Endothelial cell of umbilical vein (primary cell): ENCODE measurements around the gene ADARB2. TPM values are rescaled to one million over a fixed set of nuclear protein-coding genes. Genes with fewer than 3 reads are reported as not detected.

Experiments used
- BruUV-seq: library from RNA; stranded (reverse); fragments of 400-500 nt; replicated peaks from 2 replicates; lab custom pipeline; 2021; lab: Mats Ljungman, UMichigan
- CTCF ChIA-PET: fragments of 300-600, 350-600 bp; sonication (Branson Sonifier 250); formaldehyde crosslinking; loops from one replicate; lab custom pipeline; 2021; ENCODE audit warnings: antibody characterized with exemption, inconsistent platforms; lab: Charles Lee
- POLR2A ChIA-PET: fragments of 300-600, 350-600 bp; sonication (Branson Sonifier 250); formaldehyde crosslinking; loops from one replicate; lab custom pipeline; 2021; ENCODE audit warnings: antibody characterized with exemption, inconsistent platforms; lab: Charles Lee
- DNase-seq: peaks from one replicate; pipeline ENCODE4 v3.0.0-alpha.2; 2011; ENCODE audit warnings: low read depth, low spot score
- FAIRE-seq: peaks from 2 replicates; lab custom pipeline; 2011; peaks lifted over from hg19 to GRCh38; lab: Jason Lieb, UNC
- H2AFZ ChIP-seq: 2 replicates; pipeline ENCODE4 v1.6.0; 2012; ENCODE audit warnings: low read depth, low read length, control low read depth, inconsistent platforms
- H3K27ac ChIP-seq: 2 replicates; pipeline ENCODE4 v1.5.1; 2011; ENCODE audit warnings: low read depth, mild to moderate bottlenecking, control low read depth, low read length, moderate library complexity; ENCODE audit not compliant: insufficient read depth
- H3K27me3 ChIP-seq, 2 experiments: 2 replicates each; pipeline versions ENCODE4 v1.6.0 to v1.6.1; 2011; ENCODE audit warnings: low read length in 2 of 2, mixed read lengths in 1 of 2; ENCODE audit not compliant: control insufficient read depth in 2 of 2, insufficient read depth in 2 of 2
- H3K36me3 ChIP-seq, 2 experiments: 2 replicates in 1 of 2; 3 replicates in 1 of 2; pipeline ENCODE4 v1.5.1; 2011; ENCODE audit warnings: low read length in 2 of 2, mild to moderate bottlenecking in 1 of 2, moderate library complexity in 1 of 2; ENCODE audit not compliant: control insufficient read depth in 2 of 2, insufficient read depth in 2 of 2; ENCODE audit errors: extremely low read depth in 1 of 2
- H3K4me1 ChIP-seq: 3 replicates; pipeline ENCODE4 v1.5.1; 2011; ENCODE audit warnings: mild to moderate bottlenecking, low read length; ENCODE audit not compliant: control insufficient read depth, insufficient read depth; ENCODE audit errors: extremely low read depth
- H3K4me2 ChIP-seq: 2 replicates; pipeline ENCODE4 v1.6.1; 2011; ENCODE audit warnings: low read length, control low read depth, mixed read lengths; ENCODE audit not compliant: insufficient read depth
- H3K4me3 ChIP-seq, 3 experiments: fragments of 200-600 bp in 1 of 3; sonication (generic), shearing (Covaris generic) in 1 of 3; replicated peaks in 1 of 3; 2 replicates each; pipeline ENCODE4 v1.5.1; 2011 to 2016; ENCODE audit warnings: control low read depth in 3 of 3, low read length in 3 of 3, mild to moderate bottlenecking in 2 of 3, inconsistent platforms in 1 of 3, low read depth in 1 of 3, moderate library complexity in 1 of 3; ENCODE audit not compliant: insufficient read depth in 1 of 3
- H3K79me2 ChIP-seq: 2 replicates; pipeline ENCODE4 v1.6.0; 2012; ENCODE audit warnings: low read length, inconsistent platforms; ENCODE audit not compliant: control insufficient read depth, insufficient read depth
- H3K9ac ChIP-seq: replicated peaks from 2 replicates; pipeline ENCODE3; 2011; ENCODE audit warnings: low read length, control low read depth; ENCODE audit not compliant: insufficient read depth; ENCODE audit errors: extremely low read depth
- H3K9me1 ChIP-seq: replicated peaks from 3 replicates; pipeline ENCODE4 v1.6.0; 2011; ENCODE audit warnings: mild to moderate bottlenecking, low read length; ENCODE audit not compliant: control insufficient read depth, insufficient read depth; ENCODE audit errors: extremely low read depth
- H3K9me3 ChIP-seq: replicated peaks from 2 replicates; pipeline ENCODE4 v1.5.1; 2012; ENCODE audit warnings: low read length, inconsistent platforms; ENCODE audit not compliant: control insufficient read depth, insufficient read depth
- H4K20me1 ChIP-seq: replicated peaks from 2 replicates; pipeline ENCODE3; 2011; ENCODE audit warnings: mild to moderate bottlenecking, low read length; ENCODE audit not compliant: control insufficient read depth, insufficient read depth; ENCODE audit errors: extremely low read depth
- EZH2 ChIP-seq: IDR thresholded peaks from 2 replicates; pipeline ENCODE4 v1.6.1; 2012; ENCODE audit warnings: borderline replicate concordance, low read depth, mild to moderate bottlenecking, moderate library complexity, low read length, inconsistent platforms; ENCODE audit not compliant: severe bottlenecking
- FOS ChIP-seq: IDR thresholded peaks from 2 replicates; pipeline ENCODE4 v1.6.1; 2011; ENCODE audit warnings: mild to moderate bottlenecking, low read length, moderate library complexity, borderline replicate concordance; ENCODE audit not compliant: insufficient read depth
- GATA2 ChIP-seq: IDR thresholded peaks from 2 replicates; pipeline ENCODE4 v1.7.0; 2011; ENCODE audit warnings: low read depth, mild to moderate bottlenecking, moderate library complexity, mixed read lengths, low read length; ENCODE audit not compliant: insufficient read length, insufficient read depth
- JUN ChIP-seq: IDR thresholded peaks from 2 replicates; pipeline ENCODE4 v1.6.1; 2011; ENCODE audit warnings: borderline replicate concordance, low read depth; ENCODE audit not compliant: insufficient read length, insufficient read depth
- MYC ChIP-seq: IDR thresholded peaks from one replicate; pipeline ENCODE4 v1.6.1; 2011; ENCODE audit warnings: mild to moderate bottlenecking, low read depth, low read length
- POLR2A ChIP-seq: IDR thresholded peaks from 2 replicates; pipeline ENCODE4 v1.6.1; 2012; ENCODE audit warnings: low read depth, mild to moderate bottlenecking, control low read depth, low read length
- POLR2AphosphoS5 ChIP-seq: IDR thresholded peaks from 2 replicates; pipeline ENCODE4 v1.6.1; 2012; ENCODE audit warnings: low read depth, mild to moderate bottlenecking, control low read depth, low read length, moderate library complexity; ENCODE audit not compliant: insufficient read depth
- dilution Hi-C: fragments of 300-500 bp; cut with MboI; formaldehyde crosslinking; loops from one replicate; pipeline ENCODE4 v1.15.0; 2019; ENCODE audit warnings: low sequenced_read_pairs; ENCODE audit not compliant: extremely low pct_ligation_motif_present
- intact Hi-C: fragments of 100-400 bp; cut with micrococcal nuclease; formaldehyde crosslinking; loops from one replicate; pipeline ENCODE4 v1.10.0; 2022
- polyA plus RNA-seq, 4 experiments: library from polyadenylated mRNA; depleted of rRNA in 3 of 4; stranded (reverse) in 3 of 4; unstranded in 1 of 4; fragments of >200 nt; gene quantifications; 2 replicates each; pipeline versions ENCODE4 v1.2.1 to v1.2.3, GENCODE V29; 2011 to 2012; ENCODE audit warnings: missing spikeins in 1 of 4
- total RNA-seq: library from RNA; stranded (reverse); gene quantifications from 2 replicates; pipeline ENCODE4 v1.2.3, GENCODE V29; 2021
- TF ChIP-seq, protein P1 (sequence below): IDR thresholded peaks from 2 replicates; pipeline ENCODE4 v1.6.1; 2011; ENCODE audit not compliant: insufficient read depth, insufficient read length
- TF ChIP-seq, protein P2 (sequence below), 2 donors: IDR thresholded peaks; 1 replicate in 1 of 2; 2 replicates in 1 of 2; pipeline ENCODE4 v1.5.1; 2011; ENCODE audit warnings: low read length in 2 of 2, mild to moderate bottlenecking in 2 of 2, moderate library complexity in 2 of 2, control low read depth in 1 of 2, inconsistent platforms in 1 of 2, low read depth in 1 of 2; ENCODE audit not compliant: insufficient read depth in 1 of 2; ENCODE audit errors: extremely low read depth in 1 of 2

The ADARB2 gene
- total and polyA plus RNA-seq, 2 donors (not counting 3 experiments of a cell fraction or from before 2014, with no cell fraction given): not detected

DNA sequence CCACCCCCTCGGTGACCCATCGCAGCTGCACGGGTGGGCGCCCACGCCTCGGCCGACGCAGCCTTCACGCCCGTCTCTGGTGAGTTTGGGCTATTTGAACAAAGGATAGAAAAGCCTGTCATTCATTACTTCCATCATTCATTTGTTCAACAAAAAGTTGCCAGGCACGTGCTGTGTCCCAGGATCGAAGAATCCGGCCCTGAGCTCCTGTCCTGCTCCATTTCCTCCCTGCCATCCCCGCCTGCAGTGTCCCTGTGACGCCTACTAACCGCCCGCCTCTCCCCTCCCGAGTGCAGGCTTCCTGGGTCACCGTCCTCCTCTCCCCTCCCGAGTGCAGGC is 341.1 kb downstream of the ADARB2 start:
- no peaks in the 10 kb centered on the region for H3K27me3 ChIP-seq
- BruUV-seq: no TSS peak
- H3K79me2 ChIP-seq: no peaks in the 10 kb centered on the region
- no peaks in the 10 kb centered on the region for H3K4me1 ChIP-seq
- H3K27ac ChIP-seq: no peak overlapping the region
- FAIRE-seq: no peak
- H3K9me3 ChIP-seq: no peaks in the 10 kb centered on the region
- H3K9me1 ChIP-seq: no peaks in the 10 kb centered on the region
- H3K36me3 ChIP-seq: no peaks in the 10 kb centered on the region
- H4K20me1 ChIP-seq: no peaks in the 10 kb centered on the region
- intact Hi-C loops (no loop called here), dilution Hi-C loops (no loop called here)
- H3K9ac ChIP-seq: no peak overlapping the region
- no peak overlapping the region for H3K4me2 ChIP-seq
- TF ChIP-seq POLR2A (no peak), MYC (no peak), GATA2 (no peak)
- POLR2A ChIA-PET: no interaction called here
- H3K4me3 ChIP-seq: no peak overlapping the region
- DNase-seq: no peak
- CTCF ChIA-PET: no interaction called here
- no peak overlapping the region for H2AFZ ChIP-seq

DNA sequence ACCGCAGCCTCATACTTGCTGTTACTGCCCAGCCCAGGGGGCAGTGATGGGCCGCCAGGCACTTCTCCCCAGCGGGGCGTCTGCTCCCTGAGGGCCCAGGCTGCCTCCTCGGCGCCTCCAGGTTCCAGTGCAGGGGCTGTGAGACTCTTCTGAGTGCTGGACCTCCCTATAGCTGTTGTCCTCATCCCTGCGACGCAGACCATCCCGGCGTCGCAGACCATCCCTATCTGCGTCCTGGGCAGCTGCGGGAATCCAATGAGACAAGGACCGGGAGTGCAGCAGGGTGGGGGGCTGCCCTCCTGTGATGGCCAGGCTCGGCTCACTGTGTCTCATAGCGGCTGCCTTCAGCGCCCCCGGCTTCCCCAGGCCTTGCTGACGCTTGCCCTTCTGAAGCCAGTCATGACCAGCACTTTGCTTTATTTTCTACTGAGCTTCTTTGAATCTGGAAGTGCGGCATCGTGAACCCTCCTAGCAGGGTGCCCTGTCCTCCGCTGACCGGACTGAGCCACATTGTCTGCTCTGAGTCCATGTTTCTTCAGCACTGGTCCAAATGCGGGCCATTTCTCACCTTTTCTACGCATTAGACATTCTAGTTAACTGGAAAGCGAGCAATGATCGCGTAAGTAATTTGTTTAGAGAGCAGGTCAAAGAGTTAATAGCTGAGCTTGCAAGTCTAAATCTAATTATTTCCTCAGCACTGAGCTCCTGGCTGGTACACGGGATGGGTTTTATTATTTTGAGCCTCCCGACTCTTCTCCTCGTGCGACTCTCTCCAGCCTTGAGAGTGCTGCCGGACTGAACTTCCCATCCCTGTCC is 341.6 kb downstream of the ADARB2 start:
- ChIA-PET CTCF (no interaction called here), POLR2A (no interaction called here)
- Histone ChIP-seq H3K4me2 (no peak overlapping the region), H3K9me3 (no peaks in the 10 kb centered on the region), H3K79me2 (no peaks in the 10 kb centered on the region), H3K4me1 (no peaks in the 10 kb centered on the region), H3K9me1 (no peaks in the 10 kb centered on the region), H4K20me1 (no peaks in the 10 kb centered on the region), H3K9ac (no peak overlapping the region), H3K4me3 (no peak overlapping the region), H3K27ac (no peak overlapping the region), H2AFZ (no peak overlapping the region), H3K27me3 (no peaks in the 10 kb centered on the region), H3K36me3 (no peaks in the 10 kb centered on the region)
- dilution Hi-C loops (no loop called here), intact Hi-C loops (no loop called here)
- TF ChIP-seq POLR2A (no peak), EZH2 (no peak), FOS (no peak), JUN (no peak), GATA2 (no peak), POLR2AphosphoS5 (no peak), MYC (no peak)
- TF ChIP-seq, protein P1, sequence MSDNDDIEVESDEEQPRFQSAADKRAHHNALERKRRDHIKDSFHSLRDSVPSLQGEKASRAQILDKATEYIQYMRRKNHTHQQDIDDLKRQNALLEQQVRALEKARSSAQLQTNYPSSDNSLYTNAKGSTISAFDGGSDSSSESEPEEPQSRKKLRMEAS: no peak
- TF ChIP-seq, protein P2, sequence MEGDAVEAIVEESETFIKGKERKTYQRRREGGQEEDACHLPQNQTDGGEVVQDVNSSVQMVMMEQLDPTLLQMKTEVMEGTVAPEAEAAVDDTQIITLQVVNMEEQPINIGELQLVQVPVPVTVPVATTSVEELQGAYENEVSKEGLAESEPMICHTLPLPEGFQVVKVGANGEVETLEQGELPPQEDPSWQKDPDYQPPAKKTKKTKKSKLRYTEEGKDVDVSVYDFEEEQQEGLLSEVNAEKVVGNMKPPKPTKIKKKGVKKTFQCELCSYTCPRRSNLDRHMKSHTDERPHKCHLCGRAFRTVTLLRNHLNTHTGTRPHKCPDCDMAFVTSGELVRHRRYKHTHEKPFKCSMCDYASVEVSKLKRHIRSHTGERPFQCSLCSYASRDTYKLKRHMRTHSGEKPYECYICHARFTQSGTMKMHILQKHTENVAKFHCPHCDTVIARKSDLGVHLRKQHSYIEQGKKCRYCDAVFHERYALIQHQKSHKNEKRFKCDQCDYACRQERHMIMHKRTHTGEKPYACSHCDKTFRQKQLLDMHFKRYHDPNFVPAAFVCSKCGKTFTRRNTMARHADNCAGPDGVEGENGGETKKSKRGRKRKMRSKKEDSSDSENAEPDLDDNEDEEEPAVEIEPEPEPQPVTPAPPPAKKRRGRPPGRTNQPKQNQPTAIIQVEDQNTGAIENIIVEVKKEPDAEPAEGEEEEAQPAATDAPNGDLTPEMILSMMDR (IDR thresholded peaks at IDR 0.05; ENCODE audit: extremely low read depth in 1 of 2, insufficient read depth in 1 of 2, low read depth in 1 of 2, low read length in 2 of 2): no peak
- DNase-seq: no peak
- FAIRE-seq: no peak
- BruUV-seq: no TSS peak
